HepG2 (cell line): ENCODE measurements around the gene MIPEP. TPM values are rescaled to one million over a fixed set of nuclear protein-coding genes. Genes with fewer than 3 reads are reported as not detected.

Experiments
- ATAC-seq: fragments of 200-7000 bp; cut with Tn5 transposase; 3 replicates; pipeline ENCODE4 v1.9.1; 2020; ENCODE audit warnings: mild to moderate bottlenecking, moderate library complexity
- BruUV-seq: library from RNA; stranded (reverse); fragments of 400-500 nt; replicated peaks from 2 replicates; lab custom pipeline; 2021; lab: Mats Ljungman, UMichigan
- CTCF ChIA-PET: fragments of 300-600 bp; formaldehyde crosslinking; extraction: SDS; loops from one replicate; lab custom pipeline; 2021; ENCODE audit warnings: low total read pairs, inconsistent platforms, low intra/inter-chr PET ratio; lab: Yijun Ruan, JAX
- POLR2A ChIA-PET: fragments of 350-600 bp; sonication (Branson Sonifier 250); formaldehyde crosslinking; loops from one replicate; lab custom pipeline; 2020; ENCODE audit warnings: antibody characterized with exemption, inconsistent platforms; lab: Yijun Ruan, JAX
- DNase-seq: peaks from one replicate; pipeline ENCODE4 v3.0.0-alpha.2; 2015; ENCODE audit warnings: low spot score
- FAIRE-seq: peaks from 3 replicates; lab custom pipeline; 2011; peaks lifted over from hg19 to GRCh38; lab: Jason Lieb, UNC
- H2AFZ ChIP-seq: one replicate; pipeline ENCODE4 v1.6.1; 2011; ENCODE audit warnings: low read length, inconsistent platforms
- H3K27ac ChIP-seq: fragments of 300-600 bp; 3 replicates; pipeline ENCODE4 v1.8.0; 2011; ENCODE audit warnings: mixed run types, mild to moderate bottlenecking, mixed read lengths, low read length, inconsistent platforms; ENCODE audit not compliant: insufficient read depth; ENCODE audit errors: extremely low read length
- H3K27me3 ChIP-seq, 2 experiments: fragments of 200-600 bp in 1 of 2; 2 replicates in 1 of 2; 3 replicates in 1 of 2; pipeline versions ENCODE4 v1.6.0 to v1.8.0; 2011; ENCODE audit warnings: low read length in 2 of 2, mild to moderate bottlenecking in 2 of 2, moderate library complexity in 2 of 2, inconsistent platforms in 1 of 2; ENCODE audit not compliant: insufficient read depth in 2 of 2, control insufficient read depth in 1 of 2
- H3K36me3 ChIP-seq, 2 experiments: fragments of 200-600 bp in 1 of 2; replicated peaks in 1 of 2; 2 replicates in 1 of 2; 3 replicates in 1 of 2; pipeline versions ENCODE4 v1.5.1 to v1.8.0; 2011; ENCODE audit warnings: low read length in 2 of 2, inconsistent platforms in 1 of 2; ENCODE audit not compliant: insufficient read depth in 2 of 2, control insufficient read depth in 1 of 2
- H3K4me1 ChIP-seq: 2 replicates; pipeline ENCODE4 v1.5.1; 2012; ENCODE audit warnings: low read length, inconsistent platforms; ENCODE audit not compliant: insufficient read depth
- H3K4me2 ChIP-seq: 2 replicates; pipeline ENCODE4 v1.6.0; 2011; ENCODE audit warnings: low read depth, low read length, inconsistent platforms
- H3K4me3 ChIP-seq, 3 experiments: fragments of 200-600 bp in 1 of 3; sonication (generic), shearing (Covaris generic) in 1 of 3; replicated peaks in 1 of 3; 2 replicates each; pipeline ENCODE4 v1.5.1; 2011 to 2016; ENCODE audit warnings: low read length in 3 of 3, inconsistent platforms in 2 of 3, low read depth in 2 of 3, mild to moderate bottlenecking in 2 of 3, control low read depth in 1 of 3, mixed read lengths in 1 of 3; ENCODE audit not compliant: insufficient read depth in 1 of 3
- H3K79me2 ChIP-seq: one replicate; pipeline ENCODE4 v1.6.1; 2011; ENCODE audit warnings: low read length, inconsistent platforms; ENCODE audit not compliant: insufficient read depth
- H3K9ac ChIP-seq: 2 replicates; pipeline ENCODE4 v1.6.0; 2011; ENCODE audit warnings: mild to moderate bottlenecking, low read depth, low read length, inconsistent platforms; ENCODE audit not compliant: insufficient read depth
- H3K9me3 ChIP-seq: 2 replicates; pipeline ENCODE4 v1.5.1; 2012; ENCODE audit warnings: mild to moderate bottlenecking, low read length
- H4K20me1 ChIP-seq: 2 replicates; pipeline ENCODE4 v1.6.0; 2011; ENCODE audit warnings: inconsistent platforms, mild to moderate bottlenecking, low read length, moderate library complexity; ENCODE audit not compliant: insufficient read depth
- ESRRA ChIP-seq: sonication (generic); formaldehyde crosslinking; IDR thresholded peaks from 2 replicates; pipeline ENCODE4 v1.5.1; 2020; ENCODE audit warnings: mild to moderate bottlenecking, low read depth, missing genetic modification reagents
- FOXA3 ChIP-seq: IDR thresholded peaks from 2 replicates; pipeline ENCODE4 v1.6.1; 2016; ENCODE audit warnings: missing genetic modification reagents, missing compliant biosample characterization
- FOXP1 ChIP-seq, 2 experiments: fragments of 450-650 bp in 1 of 2; IDR thresholded peaks; 2 replicates each; pipeline ENCODE4 v1.6.1; 2017 to 2018; ENCODE audit warnings: antibody characterized with exemption in 1 of 2
- HOXA5 ChIP-seq: sonication (generic); formaldehyde crosslinking; IDR thresholded peaks from 2 replicates; pipeline ENCODE4 v1.4.0; 2020; ENCODE audit warnings: missing genetic modification reagents
- MEIS2 ChIP-seq: sonication (generic); formaldehyde crosslinking; IDR thresholded peaks from 2 replicates; pipeline ENCODE4 v1.9.0; 2021; ENCODE audit warnings: mild to moderate bottlenecking, missing genetic modification reagents
- PAWR ChIP-seq: sonication (generic); formaldehyde crosslinking; IDR thresholded peaks from 2 replicates; pipeline ENCODE4 v1.4.0; 2020; ENCODE audit warnings: missing genetic modification reagents, mild to moderate bottlenecking, borderline replicate concordance
- PBX3 ChIP-seq: sonication (generic); formaldehyde crosslinking; IDR thresholded peaks from 2 replicates; pipeline ENCODE4 v1.8.1; 2023; ENCODE audit warnings: missing genetic modification reagents, inconsistent platforms, borderline replicate concordance
- SOX13 ChIP-seq, 3 experiments: fragments of 450-650 bp in 1 of 3; sonication (generic) in 1 of 3; formaldehyde crosslinking in 1 of 3; IDR thresholded peaks in 2 of 3; conservative IDR thresholded peaks in 1 of 3; 2 replicates each; pipeline versions ENCODE4 v1.5.0 to v1.6.1; 2016 to 2020; ENCODE audit warnings: antibody characterized with exemption in 1 of 3, mild to moderate bottlenecking in 1 of 3, missing compliant biosample characterization in 1 of 3, missing genetic modification reagents in 1 of 3, moderate library complexity in 1 of 3
- TCF7 ChIP-seq: sonication (generic); IDR thresholded peaks from 2 replicates; pipeline ENCODE4 v1.6.1; 2016; ENCODE audit warnings: antibody characterized with exemption, low read depth
- ZNF547 ChIP-seq: sonication (generic); formaldehyde crosslinking; IDR thresholded peaks from 2 replicates; pipeline ENCODE4 v1.5.1; 2020; ENCODE audit warnings: mild to moderate bottlenecking, missing genetic modification reagents
- WGBS: methylation state at CpG from one replicate; pipeline ENCODE4 v1.1.6; 2017; ENCODE audit warnings: low lambda C conversion rate; 5-methylcytosine and 5-hydroxymethylcytosine counted together
- in situ Hi-C: cut with HindIII; loops from 2 replicates; pipeline ENCODE4 v1.10.0; 2017; ENCODE audit warnings: low pct_unique_long_range_greater_than_20kb; ENCODE audit not compliant: extremely low pct_ligation_motif_present
- intact Hi-C: fragments of 100-400 bp; cut with micrococcal nuclease; formaldehyde crosslinking; loops from one replicate; pipeline ENCODE4 v1.10.0; 2022; ENCODE audit not compliant: unreplicated experiment
- polyA plus RNA-seq, 8 experiments: library from polyadenylated mRNA; depleted of rRNA in 3 of 8; stranded (reverse) in 7 of 8; unstranded in 1 of 8; fragments of >200 nt; fragmentation: Illumina TruSeq in 4 of 8; extraction: Trizol in 4 of 8; gene quantifications; 2 replicates each; pipeline versions ENCODE4 v1.2.1 to v1.2.3, GENCODE V29; 2011 to 2016; ENCODE audit warnings: low read depth in 4 of 8, missing spikeins in 1 of 8, mixed read lengths in 1 of 8; ENCODE audit not compliant: insufficient read depth in 1 of 8
- total RNA-seq, 5 experiments: library from RNA; depleted of rRNA; stranded (reverse); fragments of >200 nt; fragmentation: Illumina TruSeq; extraction: Trizol; gene quantifications; 2 replicates each; pipeline ENCODE4 v1.2.3, GENCODE V29; 2016; ENCODE audit warnings: low read depth in 1 of 5
- TF ChIP-seq, protein P1 (sequence below): sonication (generic); formaldehyde crosslinking; IDR thresholded peaks from 2 replicates; pipeline ENCODE4 v1.8.0; 2022; ENCODE audit warnings: low read depth, missing genetic modification reagents
- TF ChIP-seq, protein P2 (sequence below): IDR thresholded peaks from 2 replicates; pipeline ENCODE4 v1.6.1; 2016; ENCODE audit warnings: missing compliant biosample characterization, missing genetic modification reagents, borderline replicate concordance

Gene MIPEP
- total and polyA plus RNA-seq, 2 of the 13 experiments (the other 11 are each of a cell fraction or from before 2014, with no cell fraction given), result 9.3 to 24.1 TPM

DNA sequence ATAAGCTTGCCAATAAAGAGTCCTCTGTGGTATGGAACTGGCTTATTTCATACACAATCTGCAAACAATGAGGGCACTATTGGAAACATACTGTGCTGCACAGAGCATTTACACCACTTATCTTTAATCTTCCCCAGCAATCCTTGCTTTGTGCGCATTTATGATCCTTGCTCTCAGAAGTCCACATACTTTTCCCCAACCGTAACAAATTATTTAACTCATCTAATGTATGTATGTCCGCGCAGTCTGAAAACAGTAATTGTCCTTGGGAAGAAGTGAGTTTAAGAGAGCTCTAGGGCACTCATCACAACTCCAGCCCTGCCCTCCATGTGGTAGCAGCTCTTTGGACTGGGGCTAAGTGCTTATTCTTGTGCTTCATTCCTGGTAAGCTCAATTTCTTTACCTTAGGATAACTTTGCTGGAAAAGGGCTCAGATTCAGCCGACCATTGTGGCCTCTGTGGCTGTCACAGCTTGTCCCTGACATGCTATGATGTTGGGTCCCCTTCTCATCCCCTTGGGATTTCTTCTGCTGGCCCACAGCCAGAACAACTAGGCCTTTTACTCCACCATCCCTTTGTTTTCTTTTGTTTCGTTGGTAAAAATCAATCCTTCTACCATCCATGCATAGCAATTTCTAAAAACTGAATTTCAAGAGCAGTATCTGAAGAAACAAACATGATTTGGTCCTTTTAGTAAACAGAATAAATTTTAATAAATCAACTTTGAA, 166.3 kb downstream of the MIPEP start:
- no peaks in the 10 kb centered on the region for H3K27me3 ChIP-seq
- H3K4me3 ChIP-seq, result no peak overlapping the region
- ATAC-seq (peak; percentile 71), FAIRE-seq (peak; percentile 8), DNase-seq (peak; percentile 82)
- POLR2A ChIA-PET, result no interaction called here
- TF ChIP-seq SOX13 (IDR thresholded peaks at IDR 0.05), result no peak
- TF ChIP-seq SOX13 (CRISPR knock-in tag; conservative IDR thresholded peaks at IDR 0.05 in 1 of 2, IDR thresholded peaks at IDR 0.05 in 1 of 2), result 0 out of 4 replicates have a peak, but pooled peaks of 1 of the 2 experiments have one; percentile 19
- no peak for TF ChIP-seq HOXA5 (CRISPR knock-in tag)
- BruUV-seq, result no TSS peak
- H3K9ac ChIP-seq, result no peak overlapping the region; the same call in 1 of the 2 replicates
- peak overlapping the region; percentile 47 for H3K4me2 ChIP-seq
- peaks cover 43% of the 10 kb centered on the region for H3K4me1 ChIP-seq
- H3K27ac ChIP-seq, result peak overlapping the region; percentile 27
- H4K20me1 ChIP-seq, result no peaks in the 10 kb centered on the region
- H2AFZ ChIP-seq, result no peak overlapping the region
- intact Hi-C loops, result no loop called here
- H3K36me3 ChIP-seq, result no peaks in the 10 kb centered on the region
- H3K9me3 ChIP-seq, result no peaks in the 10 kb centered on the region
- no peaks in the 10 kb centered on the region for H3K79me2 ChIP-seq
- CTCF ChIA-PET, result no interaction called here
- in situ Hi-C loops, result no loop called here
- WGBS, result 47% methylated on average over 6 of the region's 6 CpGs

DNA sequence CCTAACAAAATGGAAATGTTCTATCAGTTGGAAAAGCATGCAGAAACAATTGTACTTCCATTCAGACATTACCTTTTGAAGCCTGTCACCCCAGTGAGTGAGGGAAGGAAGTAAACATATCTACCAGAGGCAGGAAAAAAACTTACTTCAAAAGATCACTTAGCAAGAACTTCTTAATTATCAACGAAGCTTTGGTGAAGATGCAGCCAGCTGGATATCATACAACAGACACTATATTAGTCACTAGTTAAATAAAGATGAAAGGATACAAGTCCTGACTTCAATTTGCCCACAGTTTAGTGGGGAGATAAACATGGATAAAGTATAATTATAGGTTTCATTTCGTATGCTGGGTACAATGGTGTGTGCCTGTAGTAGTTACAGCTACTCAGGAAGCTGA, 170.2 kb downstream of the MIPEP start:
- Histone ChIP-seq H3K79me2 (no peaks in the 10 kb centered on the region), H4K20me1 (no peaks in the 10 kb centered on the region), H3K4me3 (no peak overlapping the region), H3K9me3 (no peaks in the 10 kb centered on the region), H3K9ac (no peak overlapping the region), H3K27me3 (no peaks in the 10 kb centered on the region), H2AFZ (no peak overlapping the region), H3K4me1 (peaks cover 68% of the 10 kb centered on the region), H3K4me2 (peak overlapping the region; percentile 6; the same call in 1 of the 2 replicates), H3K36me3 (no peaks in the 10 kb centered on the region), H3K27ac (no peak overlapping the region)
- ChIA-PET POLR2A (no interaction called here), CTCF (no interaction called here)
- in situ Hi-C loops (loop anchor here (5.0 kb wide), 1 partner anchor 148 kb away; no protein-coding TSS in a partner anchor), intact Hi-C loops (no loop called here)
- no peak for TF ChIP-seq ESRRA (CRISPR knock-in tag)
- no peak for TF ChIP-seq FOXA3 (CRISPR knock-in tag)
- no peak for TF ChIP-seq PBX3 (CRISPR knock-in tag)
- TF ChIP-seq, protein P1, sequence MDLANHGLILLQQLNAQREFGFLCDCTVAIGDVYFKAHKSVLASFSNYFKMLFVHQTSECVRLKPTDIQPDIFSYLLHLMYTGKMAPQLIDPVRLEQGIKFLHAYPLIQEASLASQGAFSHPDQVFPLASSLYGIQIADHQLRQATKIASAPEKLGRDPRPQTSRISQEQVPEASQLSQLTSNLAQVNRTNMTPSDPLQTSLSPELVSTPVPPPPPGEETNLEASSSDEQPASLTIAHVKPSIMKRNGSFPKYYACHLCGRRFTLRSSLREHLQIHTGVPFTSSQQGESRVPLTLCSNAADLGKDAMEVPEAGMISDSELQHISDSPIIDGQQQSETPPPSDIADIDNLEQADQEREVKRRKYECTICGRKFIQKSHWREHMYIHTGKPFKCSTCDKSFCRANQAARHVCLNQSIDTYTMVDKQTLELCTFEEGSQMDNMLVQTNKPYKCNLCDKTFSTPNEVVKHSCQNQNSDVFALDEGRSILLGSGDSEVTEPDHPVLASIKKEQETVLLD (CRISPR knock-in tag), result no peak
- TF ChIP-seq MEIS2 (CRISPR knock-in tag), result no peak
- no peak for TF ChIP-seq FOXP1 (IDR thresholded peaks at IDR 0.05)
- TF ChIP-seq FOXP1 (CRISPR knock-in tag; IDR thresholded peaks at IDR 0.05), result peak; percentile 6; the same call in 1 of the 2 replicates
- no peak for TF ChIP-seq PAWR (CRISPR knock-in tag)
- TF ChIP-seq TCF7, result peak; percentile 45; the same call in 1 of the 2 replicates
- TF ChIP-seq, protein P2, sequence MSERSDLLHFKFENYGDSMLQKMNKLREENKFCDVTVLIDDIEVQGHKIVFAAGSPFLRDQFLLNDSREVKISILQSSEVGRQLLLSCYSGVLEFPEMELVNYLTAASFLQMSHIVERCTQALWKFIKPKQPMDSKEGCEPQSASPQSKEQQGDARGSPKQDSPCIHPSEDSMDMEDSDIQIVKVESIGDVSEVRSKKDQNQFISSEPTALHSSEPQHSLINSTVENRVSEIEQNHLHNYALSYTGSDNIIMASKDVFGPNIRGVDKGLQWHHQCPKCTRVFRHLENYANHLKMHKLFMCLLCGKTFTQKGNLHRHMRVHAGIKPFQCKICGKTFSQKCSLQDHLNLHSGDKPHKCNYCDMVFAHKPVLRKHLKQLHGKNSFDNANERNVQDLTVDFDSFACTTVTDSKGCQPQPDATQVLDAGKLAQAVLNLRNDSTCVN (CRISPR knock-in tag), result no peak
- TF ChIP-seq ZNF547 (CRISPR knock-in tag), result no peak
- DNase-seq (peak; percentile 73), FAIRE-seq (peak; percentile 18), ATAC-seq (no peak)
- BruUV-seq, result no TSS peak
- 10% methylated on average over 2 of the region's 2 CpGs for WGBS
